GM23248 (cell line): ENCODE measurements around the gene ZNF385A. TPM values are rescaled to one million over a fixed set of nuclear protein-coding genes. Genes with fewer than 3 reads are reported as not detected.

ENCODE experiments used
- DNase-seq: peaks from one replicate; pipeline ENCODE4 v3.0.0-alpha.2; 2015
- H2AFZ ChIP-seq: fragments of 200-600 bp; sonication (generic); 2 replicates; pipeline ENCODE4 v1.6.1; 2016; ENCODE audit warnings: antibody characterized with exemption
- H3F3A ChIP-seq: fragments of 200-600 bp; sonication (generic); 2 replicates; pipeline ENCODE4 v1.6.1; 2016; ENCODE audit warnings: mild to moderate bottlenecking, antibody characterized with exemption, mixed run types; ENCODE audit not compliant: insufficient read depth
- H3K27ac ChIP-seq: fragments of 200-600 bp; sonication (generic); 2 replicates; pipeline ENCODE4 v1.5.1; 2016; ENCODE audit warnings: mild to moderate bottlenecking
- H3K27me3 ChIP-seq: fragments of 200-600 bp; sonication (generic); replicated peaks from 2 replicates; pipeline ENCODE4 v1.6.1; 2016; ENCODE audit warnings: mild to moderate bottlenecking; ENCODE audit not compliant: insufficient read depth
- H3K36me3 ChIP-seq: fragments of 200-600 bp; sonication (generic); 2 replicates; pipeline ENCODE4 v1.6.1; 2016; ENCODE audit warnings: low read depth, mild to moderate bottlenecking
- H3K4me1 ChIP-seq: fragments of 200-600 bp; sonication (generic); 2 replicates; pipeline ENCODE4 v1.6.1; 2016; ENCODE audit warnings: mild to moderate bottlenecking; ENCODE audit not compliant: insufficient read depth
- H3K4me2 ChIP-seq: fragments of 200-600 bp; sonication (generic); one replicate; pipeline ENCODE4 v1.6.1; 2016; ENCODE audit warnings: mild to moderate bottlenecking; ENCODE audit not compliant: unreplicated experiment
- H3K4me3 ChIP-seq: fragments of 200-600 bp; sonication (generic); 2 replicates; pipeline ENCODE4 v1.5.1; 2016; ENCODE audit warnings: mild to moderate bottlenecking
- H3K79me2 ChIP-seq: fragments of 200-600 bp; sonication (generic); 2 replicates; pipeline ENCODE4 v1.6.1; 2016; ENCODE audit warnings: mild to moderate bottlenecking; ENCODE audit not compliant: insufficient read depth
- H3K9ac ChIP-seq: fragments of 200-600 bp; sonication (generic); 2 replicates; pipeline ENCODE4 v1.6.1; 2016; ENCODE audit warnings: mild to moderate bottlenecking
- H3K9me2 ChIP-seq: fragments of 200-600 bp; sonication (generic); 2 replicates; pipeline ENCODE4 v1.6.1; 2016; ENCODE audit warnings: mixed run types, mild to moderate bottlenecking, moderate library complexity; ENCODE audit not compliant: insufficient read depth
- H3K9me3 ChIP-seq: fragments of 200-600 bp; sonication (generic); one replicate; pipeline ENCODE4 v1.6.1; 2017; ENCODE audit warnings: low read depth
- H4K20me1 ChIP-seq: fragments of 200-600 bp; sonication (generic); 2 replicates; pipeline ENCODE4 v1.6.0; 2016; ENCODE audit not compliant: insufficient read depth
- EZH2 ChIP-seq: fragments of 200-600 bp; sonication (generic); IDR thresholded peaks from 2 replicates; pipeline ENCODE4 v1.6.1; 2018; ENCODE audit warnings: antibody characterized with exemption, mild to moderate bottlenecking; ENCODE audit not compliant: insufficient read depth, poor library complexity, severe bottlenecking
- EZH2phosphoT487 ChIP-seq: fragments of 200-600 bp; sonication (generic); IDR thresholded peaks from 2 replicates; pipeline ENCODE4 v1.6.1; 2018; ENCODE audit warnings: antibody characterized with exemption, moderate library complexity, mild to moderate bottlenecking, low read depth; ENCODE audit not compliant: insufficient read depth
- WGBS, 2 experiments: methylation state at CpG; one replicate each; pipeline ENCODE4 v1.1.6; 2015 to 2017; ENCODE audit warnings: low lambda C conversion rate in 2 of 2, low coverage in 1 of 2; ENCODE audit errors: missing lambda C conversion rate in 2 of 2; 5-methylcytosine and 5-hydroxymethylcytosine counted together
- in situ Hi-C: fragments of 300-500 bp; cut with MboI; formaldehyde crosslinking; loops from 2 replicates; pipeline ENCODE4 v1.15.0; 2020
- polyA plus RNA-seq: library from polyadenylated mRNA; unstranded; fragments of >200 nt; fragmentation: Nextera tagmentation; extraction: Ambion mirVana; gene quantifications from 2 replicates; pipeline ENCODE4 v1.2.1, GENCODE V29; 2016
- total RNA-seq: library from RNA; depleted of rRNA; stranded (reverse); fragments of >200 nt; shearing (Covaris generic); gene quantifications from 2 replicates; pipeline ENCODE4 v1.2.3, GENCODE V29; 2014

ZNF385A gene
- total and polyA plus RNA-seq, 2 experiments from 2014 or later: 1.8 to 3.1 TPM

DNA sequence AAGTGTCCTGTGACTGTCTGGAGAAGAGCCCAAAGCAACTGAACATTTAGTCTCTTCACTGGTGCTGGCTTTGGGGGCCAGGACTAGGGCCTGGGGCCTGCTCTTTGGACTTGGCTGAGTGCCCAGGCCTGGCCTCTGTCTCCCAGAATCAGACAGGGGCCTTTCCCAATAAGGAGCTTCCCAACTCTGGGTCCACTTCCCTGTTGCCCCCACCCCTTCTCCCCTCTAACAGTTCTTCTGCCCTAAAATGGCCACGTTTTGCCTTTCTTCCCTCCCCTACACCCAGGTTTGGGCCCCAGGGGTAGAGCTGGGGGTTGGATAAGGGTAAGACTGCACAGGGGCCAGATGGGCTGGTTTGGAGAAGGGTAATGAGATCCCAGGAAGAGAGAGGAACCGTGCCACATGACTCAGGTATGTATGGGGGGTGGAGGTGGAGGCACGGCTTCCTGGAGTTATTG, 44.5 kb upstream of the ZNF385A start:
- Histone ChIP-seq H3K27me3 (no peaks in the 10 kb centered on the region), H3K27ac (peak overlapping the region; percentile 94), H3K36me3 (no peaks in the 10 kb centered on the region), H4K20me1 (no peaks in the 10 kb centered on the region), H3K4me1 (peaks cover 52% of the 10 kb centered on the region), H2AFZ (0 out of 2 replicates have a peak overlapping the region, but pooled peaks have one; percentile 24), H3K79me2 (no peaks in the 10 kb centered on the region), H3K4me3 (0 out of 2 replicates have a peak overlapping the region, but pooled peaks have one; percentile 24), H3F3A (peaks cover 40% of the 10 kb centered on the region), H3K9me2 (no peaks in the 10 kb centered on the region), H3K9me3 (no peaks in the 10 kb centered on the region), H3K9ac (peak overlapping the region; percentile 62), H3K4me2 (peak overlapping the region; percentile 72)
- DNase-seq: no peak
- WGBS, 2 experiments: 55 to 61% methylated on average over 3 of the region's 3 CpGs
- in situ Hi-C loops: no loop called here
- no peak for TF ChIP-seq EZH2
- no peak for TF ChIP-seq EZH2phosphoT487

DNA sequence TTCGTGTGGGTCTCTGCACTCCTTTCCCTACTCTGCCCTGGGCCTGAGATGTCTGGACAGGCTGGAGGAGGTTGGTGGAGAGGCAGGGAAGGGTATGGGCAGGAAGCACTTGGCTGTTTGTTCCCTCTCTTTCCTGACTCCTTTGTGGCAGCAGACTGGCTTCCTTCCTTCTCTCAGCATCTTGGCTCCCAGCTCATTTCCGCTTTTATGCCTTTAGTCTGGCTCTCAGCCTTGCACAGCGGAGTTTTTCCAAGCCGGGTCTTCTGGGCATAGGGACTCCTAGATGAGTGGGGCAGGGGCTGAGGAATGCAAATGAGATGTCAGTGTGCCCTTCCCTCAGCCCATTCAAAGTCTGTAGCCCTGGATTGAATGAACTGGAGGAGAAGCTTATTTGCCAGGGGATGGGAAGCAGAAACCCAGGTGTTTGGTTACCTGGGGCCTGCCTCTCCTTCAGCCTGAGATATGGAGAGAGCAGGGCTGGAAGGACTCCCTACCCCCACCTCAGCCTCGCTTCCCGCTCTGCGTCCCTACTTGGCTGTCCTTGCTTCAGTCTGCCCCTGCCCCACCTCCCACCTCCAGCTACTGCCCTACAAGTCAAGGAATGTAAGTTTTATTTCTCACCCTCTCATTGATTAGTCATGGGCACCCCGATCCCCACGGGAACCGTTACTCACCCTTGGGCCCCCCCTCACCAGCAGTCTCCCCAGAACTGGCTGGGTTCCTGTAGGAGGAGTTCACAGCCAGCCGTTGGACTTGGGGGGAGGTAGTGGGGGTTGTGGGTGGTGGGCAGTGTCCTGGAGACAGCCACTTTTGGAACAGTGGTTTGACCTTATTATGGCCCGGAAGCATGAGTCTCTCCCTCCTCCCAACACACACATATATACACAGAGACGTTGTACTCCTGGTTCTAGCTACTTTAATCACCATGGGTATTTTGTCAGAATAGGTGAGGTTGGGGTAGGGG, 43.8 kb upstream of the ZNF385A start:
- Histone ChIP-seq H3K9ac (peak overlapping the region; percentile 71), H3K27me3 (no peaks in the 10 kb centered on the region), H3K9me3 (no peaks in the 10 kb centered on the region), H3F3A (peaks cover 42% of the 10 kb centered on the region), H2AFZ (peak overlapping the region; percentile 52), H4K20me1 (no peaks in the 10 kb centered on the region), H3K4me3 (peak overlapping the region; percentile 24), H3K27ac (peak overlapping the region; percentile 94), H3K36me3 (no peaks in the 10 kb centered on the region), H3K4me2 (peak overlapping the region; percentile 72), H3K9me2 (no peaks in the 10 kb centered on the region), H3K79me2 (no peaks in the 10 kb centered on the region), H3K4me1 (peaks cover 59% of the 10 kb centered on the region)
- 12 to 14% methylated on average over 13 of the region's 13 CpGs for WGBS, 2 experiments
- in situ Hi-C loops: no loop called here
- DNase-seq: peak; percentile 95
- TF ChIP-seq EZH2phosphoT487 (no peak), EZH2 (no peak)

DNA sequence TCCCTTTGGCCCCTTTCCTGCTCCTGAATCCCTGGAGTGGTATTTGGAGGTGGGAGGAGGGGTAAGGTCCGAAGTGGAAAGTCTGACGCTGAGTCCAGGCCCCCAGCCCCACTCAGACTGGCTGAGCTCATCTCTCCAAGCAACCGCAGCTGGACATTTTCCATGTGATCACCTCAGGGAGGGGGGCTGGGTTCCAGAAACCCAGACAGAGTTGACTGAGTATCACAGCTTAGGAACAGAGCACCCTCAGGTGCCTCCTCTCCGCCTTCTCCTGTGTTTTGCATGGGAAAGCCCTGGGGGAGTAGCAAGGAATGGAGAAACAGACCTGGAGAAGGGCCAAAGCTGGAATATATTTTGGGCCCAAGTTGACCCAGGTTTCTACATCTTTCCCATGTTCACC, 42.6 kb upstream of the ZNF385A start:
- H3K36me3 ChIP-seq: no peaks in the 10 kb centered on the region
- H3K9me3 ChIP-seq: no peaks in the 10 kb centered on the region
- H3K4me1 ChIP-seq: peaks cover 58% of the 10 kb centered on the region
- no peaks in the 10 kb centered on the region for H3K9me2 ChIP-seq
- DNase-seq: no peak
- H3F3A ChIP-seq: peaks cover 45% of the 10 kb centered on the region
- H3K27ac ChIP-seq: no peak overlapping the region
- H4K20me1 ChIP-seq: no peaks in the 10 kb centered on the region
- TF ChIP-seq EZH2 (no peak), EZH2phosphoT487 (no peak)
- H3K27me3 ChIP-seq: no peaks in the 10 kb centered on the region
- no peak overlapping the region for H3K4me2 ChIP-seq
- in situ Hi-C loops: no loop called here
- H3K79me2 ChIP-seq: no peaks in the 10 kb centered on the region
- no peak overlapping the region for H2AFZ ChIP-seq
- no peak overlapping the region for H3K9ac ChIP-seq
- 94 to 98% methylated on average over 3 to 4 of the region's 4 CpGs for WGBS, 2 experiments
- no peak overlapping the region for H3K4me3 ChIP-seq

DNA sequence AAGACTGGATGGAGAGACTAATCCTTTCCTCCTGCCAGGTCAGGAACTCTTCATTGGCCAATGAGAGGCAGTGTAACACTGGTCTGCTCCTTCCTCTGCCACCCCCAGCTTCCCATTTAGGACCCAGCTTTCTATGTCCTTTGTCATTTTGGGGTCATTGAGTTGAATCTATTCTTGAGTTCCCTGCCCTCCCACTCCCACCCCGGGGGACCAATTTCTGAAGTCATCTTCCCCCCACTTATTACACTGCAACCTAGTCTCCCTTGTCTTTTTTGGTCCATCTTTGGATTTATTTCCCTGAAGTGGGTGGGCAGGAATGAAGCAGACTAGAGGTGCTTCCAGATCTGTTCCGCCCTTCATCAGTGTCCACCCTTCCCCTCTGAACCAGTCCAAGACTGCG, 42.2 kb upstream of the ZNF385A start:
- Histone ChIP-seq H3K4me1 (peaks cover 58% of the 10 kb centered on the region), H3K9ac (no peak overlapping the region), H3K27me3 (no peaks in the 10 kb centered on the region), H3F3A (peaks cover 45% of the 10 kb centered on the region), H4K20me1 (no peaks in the 10 kb centered on the region), H2AFZ (no peak overlapping the region), H3K79me2 (no peaks in the 10 kb centered on the region), H3K4me3 (no peak overlapping the region), H3K36me3 (no peaks in the 10 kb centered on the region), H3K4me2 (no peak overlapping the region), H3K9me2 (no peaks in the 10 kb centered on the region), H3K27ac (no peak overlapping the region), H3K9me3 (no peaks in the 10 kb centered on the region)
- WGBS, 2 experiments: 93 to 97% methylated on average over 3 of the region's 3 CpGs
- no peak for TF ChIP-seq EZH2
- no peak for TF ChIP-seq EZH2phosphoT487
- DNase-seq: no peak
- in situ Hi-C loops: no loop called here
